ENCODE measurements around the gene DHX16.
A peak's percentile ranks its signal among the peaks of the same experiment; 100 is the strongest.
"Not testable (repeated sequence)": the region's sequence is repeated elsewhere in the genome, so short reads cannot be mapped to it uniquely, and the experiment has no call there.

The DHX16 gene

DNA sequence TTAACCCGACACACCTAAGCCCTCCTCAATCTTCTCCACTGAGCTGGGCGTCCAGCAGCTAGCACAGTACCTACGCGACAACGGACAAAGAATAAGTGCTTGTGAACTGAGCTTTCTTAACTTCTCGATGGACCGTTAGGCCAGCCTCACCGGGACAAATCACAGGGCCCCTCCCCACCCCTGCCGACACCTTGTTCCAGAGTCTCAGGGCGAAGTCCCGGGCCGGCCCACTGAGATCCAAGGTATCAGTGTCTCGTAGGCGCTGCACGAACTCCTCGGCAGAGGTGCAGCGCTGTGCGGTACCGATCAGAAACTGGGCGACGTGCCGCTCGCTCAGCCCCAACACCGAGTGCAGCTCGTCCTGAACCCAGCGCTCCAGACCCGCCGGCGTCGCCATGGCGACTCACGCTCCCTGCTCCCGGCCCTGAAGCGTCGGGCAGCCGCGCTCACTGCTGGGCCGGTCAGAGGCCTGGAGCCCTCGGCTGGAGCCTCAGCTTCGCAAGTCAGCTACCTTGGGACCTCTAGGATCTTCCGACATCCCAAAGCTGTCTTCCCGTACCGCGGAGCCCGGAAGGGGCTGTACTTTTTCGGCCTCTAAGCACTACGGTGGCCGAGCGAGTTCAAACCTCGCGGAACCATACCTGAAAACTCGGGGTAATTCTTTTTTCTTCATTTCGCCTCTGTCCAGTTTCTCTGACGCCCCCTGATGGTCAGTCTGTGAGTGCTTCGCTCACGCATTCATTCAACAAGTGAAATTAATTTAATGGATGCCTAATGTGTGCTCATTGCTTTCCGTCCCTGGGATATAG lies at the start of gene DHX16:
Gene DHX16 (minus strand): TSS at position 562 of the 809 bp plus-strand sequence. CDS start 165 bp downstream, at position 397.
- peak; percentile 92 to 98 for DNase-seq

DNA sequence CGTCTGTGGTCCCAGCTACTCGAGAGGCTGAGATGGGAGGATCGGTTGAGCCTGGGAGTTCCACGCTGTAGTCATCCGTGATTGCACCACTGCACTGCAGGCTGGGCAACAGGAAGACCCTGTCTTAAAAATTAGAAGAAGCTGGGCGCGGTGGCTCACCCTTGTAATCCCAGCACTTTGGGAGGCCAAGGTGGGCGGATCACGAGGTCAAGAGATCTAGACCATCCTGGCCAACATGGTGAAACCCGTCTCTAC lies 49.1 kb upstream of the DHX16 start:
- not testable (repeated sequence) for DNase-seq

DNA sequence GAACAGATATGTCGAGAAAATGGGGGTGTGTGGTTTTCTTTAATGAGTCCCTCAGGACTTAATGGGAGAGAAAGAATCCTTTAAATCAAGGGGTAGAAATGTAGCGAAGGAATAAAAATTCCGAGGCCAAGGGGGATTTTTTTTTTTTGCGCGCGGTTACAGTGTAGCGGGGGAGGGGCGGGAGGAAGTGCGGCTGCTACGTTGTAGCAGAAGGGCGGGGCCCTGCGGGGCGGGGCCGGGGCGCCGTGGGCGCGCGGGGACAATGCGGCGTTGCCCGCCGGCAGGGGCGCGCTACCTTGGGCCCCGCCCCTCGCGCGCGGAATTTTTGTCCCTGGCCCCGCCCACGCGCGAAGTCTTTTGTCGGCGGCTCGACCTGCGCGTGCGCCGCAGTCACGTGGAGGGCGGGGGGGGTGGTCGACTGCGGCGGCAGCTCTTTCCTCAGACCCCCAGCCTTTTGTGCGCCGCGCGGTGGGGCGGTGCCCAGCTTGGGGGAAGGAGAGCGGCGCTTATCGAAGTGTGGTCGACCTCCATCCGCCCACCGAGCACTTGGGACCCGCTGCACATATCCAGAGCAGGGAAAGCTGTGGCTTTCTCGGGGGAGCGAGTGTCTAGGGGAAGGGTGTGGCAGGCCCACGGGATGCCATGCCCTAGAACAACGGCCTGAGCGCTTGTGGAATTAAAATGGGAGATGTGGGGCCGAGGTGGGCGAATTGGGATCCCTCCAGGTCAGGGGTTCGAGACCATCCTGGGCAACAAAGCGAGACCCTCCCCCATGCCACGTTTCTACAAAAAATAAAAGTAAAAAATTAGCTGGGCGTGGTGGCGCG lies 48.6 kb upstream of the DHX16 start:
- DNase-seq: peak; percentile 46 to 86

DNA sequence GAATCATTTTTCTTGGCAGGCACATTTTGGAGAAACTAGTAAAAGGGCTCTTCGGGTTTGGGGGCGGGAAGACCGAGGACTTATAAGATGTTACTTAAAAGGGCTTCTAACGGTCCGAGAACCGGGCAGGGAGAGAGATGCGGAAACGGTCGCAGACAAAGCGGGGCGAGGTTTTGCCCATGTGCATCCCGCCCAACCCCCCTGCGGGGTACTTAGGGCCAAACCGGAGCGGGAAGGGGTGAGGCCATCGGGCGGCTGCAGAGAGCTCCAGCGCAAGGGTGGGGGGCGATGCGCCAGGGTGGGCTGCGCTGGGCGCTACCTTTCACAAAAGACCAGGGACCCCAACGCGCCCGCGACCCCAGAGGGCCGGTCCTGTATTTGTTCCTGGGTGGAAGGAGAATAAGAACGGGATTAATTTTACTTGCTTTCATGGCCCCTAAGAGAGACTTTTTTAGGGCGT lies 48.0 kb upstream of the DHX16 start:
- peak in 1 of 2 experiments; percentile 49 for DNase-seq

DNA sequence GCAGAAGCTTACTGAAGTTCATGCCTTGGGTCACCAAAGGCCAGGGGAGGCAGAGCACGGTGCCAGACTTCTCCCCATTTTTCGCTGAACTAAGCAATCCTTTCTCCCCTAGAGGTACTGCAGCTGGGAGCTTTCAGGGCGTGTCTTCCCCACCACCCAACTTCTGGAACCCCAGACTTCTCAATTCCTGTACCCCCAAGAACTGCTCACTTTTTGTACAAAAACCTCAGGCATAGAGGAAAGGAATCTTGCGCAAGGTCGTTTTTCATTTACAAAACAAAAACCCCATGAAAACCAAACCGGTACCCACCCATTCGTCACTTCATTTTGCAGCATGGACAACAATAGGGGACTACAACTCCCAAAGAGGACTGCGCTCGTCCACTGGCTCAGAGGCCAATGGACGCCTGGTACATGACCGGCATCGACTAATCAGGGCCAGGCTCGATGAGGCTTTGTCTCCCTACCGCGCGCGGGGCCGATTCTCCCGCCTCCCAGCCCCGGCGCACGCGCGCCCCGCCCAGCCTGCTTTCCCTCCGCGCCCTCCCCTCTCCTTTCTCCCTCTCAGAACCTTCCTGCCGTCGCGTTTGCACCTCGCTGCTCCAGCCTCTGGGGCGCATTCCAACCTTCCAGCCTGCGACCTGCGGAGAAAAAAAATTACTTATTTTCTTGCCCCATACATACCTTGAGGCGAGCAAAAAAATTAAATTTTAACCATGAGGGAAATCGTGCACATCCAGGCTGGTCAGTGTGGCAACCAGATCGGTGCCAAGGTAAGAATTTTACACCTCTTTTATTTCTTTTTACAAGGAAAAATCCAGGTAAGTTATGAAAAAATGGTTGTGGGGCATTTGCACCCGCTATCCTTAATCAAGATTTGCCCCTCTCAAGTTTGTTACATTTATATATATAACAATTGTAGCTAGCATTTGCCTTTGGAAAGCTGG lies 47.3 kb upstream of the DHX16 start, which contains the start of gene TUBB:
Gene TUBB (plus strand): TSS at position 562 of the 947 bp plus-strand sequence. CDS start 155 bp downstream, at position 717.
- peak; percentile 91 to 98 for DNase-seq

DNA sequence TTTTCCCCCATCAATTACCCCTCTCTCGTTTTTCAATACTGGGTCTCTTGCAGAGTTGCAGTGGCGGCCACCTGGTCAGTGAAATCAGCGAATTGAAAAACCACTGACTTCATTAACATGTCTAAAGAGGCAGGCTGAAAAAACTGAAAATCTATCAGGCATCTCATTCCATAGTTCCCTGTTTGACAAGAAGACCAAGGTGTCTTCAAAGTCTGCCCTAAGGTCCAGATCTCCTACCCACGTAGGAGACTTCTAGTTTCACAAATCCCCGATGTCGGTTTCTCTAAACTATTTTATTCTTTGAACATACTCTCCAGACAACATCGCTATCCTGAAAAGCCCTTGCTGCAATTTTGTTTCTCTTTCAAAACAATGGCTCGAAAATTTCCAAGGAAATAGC lies 46.5 kb upstream of the DHX16 start:
- no peak for DNase-seq

DNA sequence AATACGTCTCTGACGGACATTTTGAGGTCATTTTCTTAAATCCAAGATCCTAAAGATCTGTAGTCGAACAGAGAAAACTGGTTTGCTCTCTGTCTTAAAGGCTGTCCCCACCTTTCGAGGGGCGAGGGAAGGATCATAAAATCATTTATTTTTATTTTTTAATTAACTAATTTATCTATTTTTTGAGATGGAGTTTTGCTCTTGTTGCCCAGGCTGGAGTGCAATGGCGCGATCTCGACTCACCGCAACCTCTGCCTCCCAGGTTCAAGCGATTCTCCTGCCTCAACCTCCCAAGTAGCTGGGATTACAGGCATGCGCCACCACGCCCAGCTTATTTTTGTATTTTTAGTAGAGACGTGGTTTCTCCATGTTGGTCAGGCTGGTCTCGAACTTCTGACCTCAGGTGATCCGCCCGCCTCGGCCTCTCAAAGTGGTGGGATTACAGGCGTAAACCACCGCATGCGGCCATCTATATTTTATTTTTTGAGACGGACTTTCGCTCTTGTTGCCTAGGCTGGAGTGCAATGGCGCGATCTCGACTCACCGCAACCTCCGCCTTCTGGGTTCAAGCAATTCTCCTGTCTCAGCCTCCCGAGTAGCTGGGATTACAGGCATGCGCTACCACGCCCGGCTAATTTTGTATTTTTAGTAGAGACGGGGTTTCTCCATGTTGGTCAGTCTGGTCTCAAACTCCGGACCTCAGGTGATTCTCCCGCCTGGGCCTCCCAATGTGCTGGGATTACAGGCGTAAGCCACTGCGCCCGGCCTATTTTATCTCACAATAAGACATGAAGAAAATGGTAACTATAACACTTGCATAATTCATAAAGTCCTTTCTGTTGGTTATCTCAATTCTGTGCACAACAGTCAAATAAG lies 45.3 kb upstream of the DHX16 start:
- DNase-seq: not testable (repeated sequence)

DNA sequence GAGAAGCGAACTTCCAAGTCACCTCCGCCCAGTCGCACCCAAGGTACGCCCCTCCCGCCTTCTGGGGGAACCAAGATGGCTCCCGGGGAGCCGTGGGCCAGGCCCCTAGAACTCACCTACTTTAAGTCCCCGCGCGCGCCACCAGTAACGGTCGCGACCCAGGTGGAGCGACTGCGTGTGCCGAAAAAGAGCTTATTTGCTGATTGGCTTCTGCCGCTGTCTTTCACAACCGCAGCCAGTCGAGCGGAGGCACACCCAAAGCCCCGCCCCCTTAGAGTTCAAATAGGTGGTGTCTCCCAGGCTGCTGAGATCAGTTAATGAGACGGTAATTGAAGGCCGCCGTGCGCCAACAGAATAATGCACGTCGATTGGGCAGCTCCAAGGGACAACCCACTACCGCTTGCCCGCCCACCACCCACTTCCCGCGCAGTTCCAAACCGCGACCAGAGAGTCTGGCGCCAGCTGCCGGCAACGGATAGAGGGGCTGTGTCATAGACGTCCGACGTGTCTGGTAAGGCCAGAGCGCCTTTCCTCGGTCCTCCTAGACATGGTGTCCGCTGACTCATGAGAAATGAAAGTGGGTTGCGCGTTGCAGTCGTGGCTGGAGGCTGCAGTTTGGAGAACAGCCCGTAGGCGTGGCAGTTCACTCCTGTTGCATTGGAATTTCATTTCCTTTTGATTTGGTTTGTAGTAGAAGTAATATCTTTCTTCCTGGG lies 44.5 kb upstream of the DHX16 start, which contains the start of gene MDC1:
Gene MDC1 (minus strand): TSS at position 153 of the 716 bp plus-strand sequence. CDS start 2,106 bp downstream, outside the sequence.
- peak; percentile 100 for DNase-seq

DNA sequence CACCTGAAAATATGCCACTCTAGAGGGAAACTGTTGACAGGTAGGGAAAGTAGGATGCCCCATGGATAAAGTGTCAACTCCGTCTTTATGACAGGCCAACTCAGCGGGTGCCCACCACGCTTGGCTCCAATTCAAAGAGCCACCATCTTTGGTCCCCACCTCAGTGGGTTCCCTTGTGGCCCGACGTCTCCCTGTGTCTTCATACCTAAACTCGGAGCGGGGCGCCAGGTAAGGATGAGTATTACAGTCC lies 44.0 kb upstream of the DHX16 start:
- DNase-seq: no peak

DNA sequence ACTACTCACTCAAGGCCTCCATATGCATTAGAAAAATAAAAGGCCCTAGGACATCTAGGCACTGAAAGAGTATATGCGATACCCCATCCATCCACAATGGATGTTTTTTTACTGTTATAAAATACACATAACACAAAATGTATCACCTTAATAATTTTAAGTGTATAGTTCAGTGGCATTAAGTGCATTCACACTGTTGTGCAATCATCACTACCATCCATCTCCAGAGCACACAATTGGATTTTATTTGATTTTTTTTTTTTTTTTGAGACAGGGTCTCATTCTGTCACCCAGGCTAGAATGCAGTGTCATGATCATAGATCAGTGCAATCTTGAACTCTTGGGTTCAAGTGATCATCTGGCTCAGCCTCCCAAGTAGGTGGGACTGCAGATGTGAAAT lies 41.5 kb upstream of the DHX16 start:
- DNase-seq: no peak

DNA sequence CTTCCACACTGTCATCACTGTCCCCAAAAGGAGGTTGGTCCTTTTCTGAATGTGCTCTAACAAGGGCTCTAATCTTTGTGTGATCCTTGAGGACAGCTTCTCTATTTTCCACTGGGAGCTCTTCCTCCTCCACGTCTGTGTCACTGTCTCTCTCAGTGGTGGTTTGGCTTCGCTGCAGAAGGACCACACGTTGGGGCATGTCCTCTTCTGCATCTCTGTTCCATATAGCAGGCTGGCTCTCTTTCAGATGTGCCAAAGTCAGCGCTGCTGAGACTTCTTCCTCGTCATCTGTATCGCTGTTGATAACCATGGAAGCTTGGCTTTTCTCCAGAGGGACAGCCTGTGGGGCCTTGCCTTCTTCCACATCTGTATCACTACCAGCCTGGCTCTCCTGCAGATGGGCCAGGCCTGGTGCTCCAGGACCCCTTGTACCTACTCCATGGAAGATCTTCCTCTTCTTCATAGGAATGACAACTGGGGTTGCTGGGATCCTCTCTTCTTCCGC lies 39.7 kb upstream of the DHX16 start:
- DNase-seq: no peak

DNA sequence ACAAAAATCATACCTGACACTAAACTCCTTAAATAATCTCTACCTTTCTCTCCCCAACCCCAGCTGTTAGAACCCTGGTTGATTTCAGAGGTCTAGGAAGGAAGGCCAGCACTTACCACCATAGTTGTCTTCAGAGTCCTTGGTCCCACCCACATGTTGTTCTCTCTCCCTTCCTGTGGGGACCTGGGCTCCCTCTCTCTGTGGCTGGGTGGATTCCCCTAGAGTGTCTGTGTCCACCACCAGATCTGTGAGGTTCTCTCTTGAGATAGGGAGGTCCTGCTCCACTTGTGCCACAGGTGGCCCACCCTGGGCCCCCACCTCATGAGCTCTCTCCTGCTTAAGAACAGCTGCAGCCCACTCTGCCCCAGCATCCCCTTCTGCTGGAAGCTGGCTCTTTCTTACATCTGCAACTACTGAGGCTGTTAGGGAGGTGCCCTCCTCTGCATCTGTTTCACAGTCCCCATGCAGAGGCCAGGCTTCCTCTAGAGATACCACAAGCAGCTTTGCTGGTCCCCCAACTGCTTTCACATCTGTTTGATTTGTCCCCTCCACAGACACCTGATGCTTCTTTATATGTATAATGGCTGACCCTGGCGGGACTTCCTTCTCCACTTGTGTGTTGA lies 39.1 kb upstream of the DHX16 start:
- DNase-seq: no peak

DNA sequence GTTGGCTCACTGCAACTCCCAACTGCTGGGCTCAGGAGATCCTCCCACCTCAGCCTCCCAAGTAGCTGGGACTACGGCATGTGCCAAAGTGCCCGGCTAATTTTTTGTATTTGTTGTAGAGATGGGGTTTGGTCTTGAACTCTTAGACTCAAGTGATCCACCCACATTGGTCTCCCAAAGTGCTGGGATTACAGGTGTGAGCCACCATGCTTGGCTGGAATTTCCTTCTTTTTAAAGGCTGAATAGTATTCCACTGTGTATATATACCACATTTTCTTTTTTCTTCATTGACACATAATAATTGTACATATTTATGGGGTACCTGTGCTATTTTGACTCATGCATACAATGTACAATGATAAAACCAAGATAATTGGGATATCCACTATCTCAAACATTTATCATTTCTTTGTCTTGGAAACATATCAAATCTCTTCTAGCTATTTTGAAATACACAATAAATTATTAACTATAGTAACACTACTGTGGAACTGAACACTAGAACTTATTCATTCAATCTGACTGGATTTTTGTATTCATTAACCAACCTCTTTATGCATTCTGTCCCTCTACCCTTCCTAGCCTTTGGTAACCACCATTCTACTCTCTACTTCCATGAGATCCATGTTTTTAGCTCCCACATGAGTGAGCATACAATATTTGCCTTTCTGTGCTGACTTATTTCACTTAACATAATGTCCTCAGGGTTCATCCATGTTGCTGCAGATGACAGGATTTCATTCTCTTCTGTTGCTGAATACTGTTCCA lies 36.5 kb upstream of the DHX16 start:
- DNase-seq: no peak

DNA sequence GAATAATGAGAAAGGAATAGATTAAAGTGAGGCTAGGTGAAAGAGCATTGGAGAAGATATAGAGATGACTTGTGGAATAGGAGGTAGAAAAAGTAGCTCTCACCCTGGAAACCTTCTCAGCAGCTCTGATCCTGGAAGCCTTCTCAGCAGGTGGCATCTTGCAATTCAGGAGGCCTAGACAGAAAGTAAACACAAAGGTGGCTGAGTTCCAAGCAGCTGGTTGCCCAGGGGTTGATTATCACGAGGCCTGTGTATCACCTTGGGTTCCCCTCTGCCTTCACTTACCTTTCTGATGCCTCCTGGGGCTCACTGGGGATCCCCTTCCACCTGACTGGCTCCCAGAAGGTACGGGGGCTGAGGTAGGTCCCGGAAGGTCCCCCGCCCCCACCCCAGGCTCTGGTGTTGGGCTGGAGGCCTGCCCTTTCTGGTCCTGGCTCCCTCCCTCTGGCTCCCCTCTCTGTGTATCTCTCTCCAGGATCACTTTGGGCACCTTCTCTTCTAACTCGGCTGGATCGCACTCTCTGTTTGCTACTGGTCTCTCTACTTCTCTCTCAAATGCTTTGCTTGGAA lies 34.6 kb upstream of the DHX16 start:
- no peak for DNase-seq

DNA sequence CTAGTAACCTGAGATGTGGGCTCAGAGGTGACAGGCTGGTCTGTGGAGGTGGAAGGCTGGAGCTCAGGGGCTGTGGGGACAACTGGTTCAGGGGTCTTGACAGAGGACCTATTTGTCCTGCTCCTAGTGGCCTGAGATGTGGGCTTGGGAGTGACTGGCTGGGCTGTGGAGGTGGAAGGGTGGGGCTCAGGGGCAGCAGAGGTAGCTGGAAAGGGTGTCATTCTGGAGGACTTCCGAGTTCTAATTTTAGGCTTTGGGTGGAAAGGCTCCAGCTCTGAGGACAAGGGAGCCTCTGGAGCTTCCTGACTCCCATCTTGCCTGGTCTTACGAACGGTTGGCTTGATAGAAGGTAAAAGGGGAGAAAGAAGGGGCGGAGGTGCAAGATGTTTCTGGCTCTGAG lies 32.8 kb upstream of the DHX16 start:
- DNase-seq: no peak

DNA sequence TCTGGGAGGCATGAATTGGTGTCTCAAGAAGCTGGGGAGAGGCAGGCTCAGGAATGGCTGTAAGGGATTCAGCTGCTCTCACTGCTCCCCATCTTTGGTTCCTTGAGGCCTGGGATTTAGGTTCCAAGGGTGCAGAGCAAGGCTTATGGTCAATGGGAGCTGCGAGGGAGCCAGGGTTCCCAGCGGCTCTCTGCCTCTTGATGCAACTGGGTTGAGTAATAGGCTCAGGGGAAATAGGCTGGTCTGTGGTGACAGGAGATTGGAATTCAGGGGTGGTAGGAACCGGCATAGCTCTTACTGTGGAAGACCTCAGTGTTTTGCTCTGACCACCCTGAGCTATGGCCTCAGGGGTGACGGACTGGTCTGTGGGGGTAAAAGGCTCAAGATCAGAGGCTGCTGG lies 31.0 kb upstream of the DHX16 start:
- no peak for DNase-seq

DNA sequence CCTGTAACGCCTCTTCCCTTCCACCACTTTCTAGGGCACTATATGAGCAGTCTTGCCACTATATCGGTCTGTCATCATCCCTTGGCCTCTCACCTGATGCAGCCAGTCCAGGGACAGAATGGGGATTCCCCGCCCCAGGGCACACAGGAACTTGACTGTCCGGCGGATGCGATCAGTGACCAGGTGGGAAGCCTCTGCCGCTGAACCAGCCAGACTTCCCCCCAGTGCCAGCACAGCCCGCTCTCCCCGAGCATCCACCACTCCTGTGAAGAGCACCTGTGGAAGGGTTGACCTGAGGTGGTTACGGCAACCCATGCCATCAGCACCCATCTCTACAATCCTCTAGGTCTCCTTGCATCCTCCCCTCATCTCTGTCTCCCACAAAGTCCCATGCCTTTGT lies 30.2 kb upstream of the DHX16 start:
- DNase-seq: no peak

DNA sequence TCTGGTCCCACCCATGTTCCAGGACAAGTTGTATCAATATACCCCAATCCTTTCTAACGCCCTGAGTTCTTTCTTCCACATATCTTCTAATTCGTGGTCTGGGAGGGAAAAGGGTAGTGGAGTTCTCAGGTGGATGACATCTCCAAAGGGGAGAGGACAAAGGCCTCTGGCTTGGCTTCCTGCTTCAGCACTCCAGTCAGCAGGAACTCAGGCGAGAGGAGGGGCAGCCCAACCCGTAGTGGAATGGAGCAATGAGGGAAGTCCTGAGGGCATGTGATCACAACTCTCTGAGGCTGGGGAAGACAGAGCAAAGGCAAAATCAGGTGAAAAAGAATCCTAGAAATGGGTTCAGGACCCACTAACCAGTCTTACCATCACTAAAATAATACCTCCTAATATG lies 27.5 kb upstream of the DHX16 start:
- DNase-seq: no peak

DNA sequence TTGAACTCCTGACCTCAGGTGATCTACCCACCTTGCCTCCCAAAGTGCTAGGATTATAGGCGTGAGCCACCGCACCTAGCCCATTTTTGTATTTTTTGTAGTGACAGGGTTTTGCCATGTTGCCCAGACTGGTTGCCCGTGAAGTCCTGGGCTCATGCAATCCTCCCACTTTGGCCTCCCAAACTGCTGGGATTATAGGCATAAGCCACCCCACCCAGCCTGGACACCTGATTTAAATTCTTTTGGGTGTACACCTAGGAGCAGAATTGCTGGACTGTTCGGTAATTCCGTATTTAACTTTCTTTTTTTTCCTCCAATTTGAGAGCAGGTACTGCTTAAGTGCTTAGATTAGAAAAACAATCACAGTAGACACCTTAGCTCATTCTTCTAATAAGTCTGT lies 23.6 kb upstream of the DHX16 start:
- no peak for DNase-seq

All from SW 1271 (cell line).